ENCODE data around the gene SH3BP1.

SH3BP1 gene

GRCh38 chr22:37677493-37677974 lies 38.1 kb downstream of the SH3BP1 start:
- TF ChIP-seq EZH2phosphoT487 (IDR thresholded peaks at IDR 0.05; ENCODE audit: low read depth) (no peak), CTCF (IDR thresholded peaks at IDR 0.05; ENCODE audit: low read depth, low read length) (no peak)
- Histone ChIP-seq H4K20me1 (ENCODE audit: insufficient read depth, low read length) (no peaks in the 10 kb centered on the region), H3K4me2 (ENCODE audit: low read length) (peak overlapping the region; percentile 78), H3K4me1 (ENCODE audit: low read length) (peaks cover 38% of the 10 kb centered on the region), H3K4me3 (ENCODE audit: low read length) (peak overlapping the region; percentile 78), H3K27me3 (ENCODE audit: low read depth, low read length) (no peaks in the 10 kb centered on the region), H2AFZ (ENCODE audit: low read depth, low read length) (peak overlapping the region; percentile 93), H3K36me3 (replicated peaks; ENCODE audit: low read depth, low read length) (no peaks in the 10 kb centered on the region), H3K79me2 (ENCODE audit: low read length) (peaks cover 12% of the 10 kb centered on the region; the same call in 1 of the 2 replicates), H3K9ac (ENCODE audit: low read length) (peak overlapping the region; percentile 80), H3K27ac (ENCODE audit: low read length) (peak overlapping the region; percentile 78), H3K9me3 (ENCODE audit: insufficient read depth, low read length) (no peaks in the 10 kb centered on the region)

DNA sequence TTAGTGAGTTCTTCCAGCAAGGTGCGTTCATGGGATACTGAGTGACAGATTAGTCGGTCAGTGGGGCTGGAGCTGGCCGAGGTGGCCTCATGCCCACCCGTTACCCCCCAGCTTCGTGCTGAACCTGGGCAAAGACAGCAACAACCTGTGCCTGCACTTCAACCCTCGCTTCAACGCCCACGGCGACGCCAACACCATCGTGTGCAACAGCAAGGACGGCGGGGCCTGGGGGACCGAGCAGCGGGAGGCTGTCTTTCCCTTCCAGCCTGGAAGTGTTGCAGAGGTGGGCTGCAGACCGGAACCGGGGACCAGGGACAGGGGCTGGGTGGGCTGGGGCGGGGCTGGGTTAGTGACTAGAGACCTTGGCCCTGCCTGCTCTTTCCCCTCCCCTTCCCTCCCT lies 38.9 kb downstream of the SH3BP1 start:
- Histone ChIP-seq H2AFZ (ENCODE audit: low read depth, low read length) (no peak overlapping the region), H3K9ac (ENCODE audit: low read length) (no peak overlapping the region), H3K27me3 (ENCODE audit: low read depth, low read length) (no peaks in the 10 kb centered on the region), H3K9me3 (ENCODE audit: insufficient read depth, low read length) (no peaks in the 10 kb centered on the region), H3K79me2 (ENCODE audit: low read length) (peaks cover 12% of the 10 kb centered on the region; the same call in 1 of the 2 replicates), H3K4me1 (ENCODE audit: low read length) (peaks cover 33% of the 10 kb centered on the region), H4K20me1 (ENCODE audit: insufficient read depth, low read length) (no peaks in the 10 kb centered on the region), H3K4me3 (ENCODE audit: low read length) (no peak overlapping the region), H3K36me3 (replicated peaks; ENCODE audit: low read depth, low read length) (no peaks in the 10 kb centered on the region), H3K27ac (ENCODE audit: low read length) (no peak overlapping the region), H3K4me2 (ENCODE audit: low read length) (0 out of 2 replicates have a peak overlapping the region, but pooled peaks have one; percentile 78)
- no peak for TF ChIP-seq CTCF (IDR thresholded peaks at IDR 0.05; ENCODE audit: low read depth, low read length)
- no peak for TF ChIP-seq EZH2phosphoT487 (IDR thresholded peaks at IDR 0.05; ENCODE audit: low read depth)

DNA sequence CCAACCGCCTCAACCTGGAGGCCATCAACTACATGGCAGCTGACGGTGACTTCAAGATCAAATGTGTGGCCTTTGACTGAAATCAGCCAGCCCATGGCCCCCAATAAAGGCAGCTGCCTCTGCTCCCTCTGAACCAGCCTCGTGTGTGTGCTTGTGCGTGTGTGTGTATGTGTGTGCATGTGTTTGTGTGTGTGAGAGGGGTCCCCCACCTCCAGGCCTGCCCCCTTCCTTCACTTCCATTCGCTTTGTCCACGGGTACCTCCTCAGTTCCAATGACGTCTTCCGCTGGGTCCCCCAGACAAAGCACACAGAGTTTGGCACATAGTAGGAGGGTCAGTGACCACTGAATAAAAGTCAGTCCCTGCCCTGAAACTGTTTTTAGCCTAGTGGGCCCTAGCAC lies 40.2 kb downstream of the SH3BP1 start:
- Histone ChIP-seq H3K27ac (ENCODE audit: low read length) (no peak overlapping the region), H3K79me2 (ENCODE audit: low read length) (peaks cover 12% of the 10 kb centered on the region; the same call in 1 of the 2 replicates), H3K36me3 (replicated peaks; ENCODE audit: low read depth, low read length) (no peaks in the 10 kb centered on the region), H3K9me3 (ENCODE audit: insufficient read depth, low read length) (no peaks in the 10 kb centered on the region), H4K20me1 (ENCODE audit: insufficient read depth, low read length) (no peaks in the 10 kb centered on the region), H3K27me3 (ENCODE audit: low read depth, low read length) (no peaks in the 10 kb centered on the region), H3K9ac (ENCODE audit: low read length) (no peak overlapping the region), H2AFZ (ENCODE audit: low read depth, low read length) (no peak overlapping the region), H3K4me3 (ENCODE audit: low read length) (no peak overlapping the region), H3K4me1 (ENCODE audit: low read length) (peaks cover 33% of the 10 kb centered on the region), H3K4me2 (ENCODE audit: low read length) (no peak overlapping the region)
- TF ChIP-seq CTCF (IDR thresholded peaks at IDR 0.05; ENCODE audit: low read depth, low read length) (no peak), EZH2phosphoT487 (IDR thresholded peaks at IDR 0.05; ENCODE audit: low read depth) (no peak)

- no peak overlapping the region for H3K4me2 ChIP-seq (ENCODE audit: low read length)
- no peak overlapping the region for H3K9ac ChIP-seq (ENCODE audit: low read length)
- TF ChIP-seq CTCF (IDR thresholded peaks at IDR 0.05; ENCODE audit: low read depth, low read length) = no peak
- no peak for TF ChIP-seq EZH2phosphoT487 (IDR thresholded peaks at IDR 0.05; ENCODE audit: low read depth)
- no peak overlapping the region for H2AFZ ChIP-seq (ENCODE audit: low read depth, low read length)
- no peak overlapping the region for H3K27ac ChIP-seq (ENCODE audit: low read length)
- no peaks in the 10 kb centered on the region for H4K20me1 ChIP-seq (ENCODE audit: insufficient read depth, low read length)
- H3K27me3 ChIP-seq (ENCODE audit: low read depth, low read length) = no peaks in the 10 kb centered on the region
- H3K9me3 ChIP-seq (ENCODE audit: insufficient read depth, low read length) = no peaks in the 10 kb centered on the region
- peaks cover 33% of the 10 kb centered on the region for H3K4me1 ChIP-seq (ENCODE audit: low read length)
- H3K36me3 ChIP-seq (replicated peaks; ENCODE audit: low read depth, low read length) = no peaks in the 10 kb centered on the region
- H3K4me3 ChIP-seq (ENCODE audit: low read length) = no peak overlapping the region
- H3K79me2 ChIP-seq (ENCODE audit: low read length) = peaks cover 12% of the 10 kb centered on the region; the same call in 1 of the 2 replicates
Measured at GRCh38 chr22:37680191-37680851, 40.9 kb downstream of the SH3BP1 start.
